GM12878 (cell line): ENCODE data around the gene THOC3. TPM values are rescaled to one million over a fixed set of nuclear protein-coding genes. Genes with fewer than 3 reads are reported as not detected.
"Not testable (repeated sequence)": the region's sequence is repeated elsewhere in the genome, so short reads cannot be mapped to it uniquely, and the experiment has no call there.

ENCODE experiments used
- ATAC-seq: fragments of 200-7000 bp; cut with Tn5 transposase; 3 replicates; pipeline ENCODE4 v1.9.1; 2020; ENCODE audit warnings: mild to moderate bottlenecking, moderate library complexity
- BruUV-seq: library from RNA; stranded (reverse); fragments of 400-500 nt; replicated peaks from 2 replicates; lab custom pipeline; 2021; lab: Mats Ljungman, UMichigan
- CTCF ChIA-PET: fragments of 300-600 bp; sonication (Branson Sonifier 250); formaldehyde crosslinking; extraction: SDS; loops from one replicate; lab custom pipeline; 2021; ENCODE audit warnings: inconsistent platforms; lab: Yijun Ruan, JAX
- POLR2A ChIA-PET: fragments of 350-600 bp; formaldehyde crosslinking; extraction: SDS; loops from one replicate; lab custom pipeline; 2021; ENCODE audit warnings: inconsistent platforms; lab: Charles Lee
- RAD21 ChIA-PET: fragments of 300-600 bp; sonication (Branson Sonifier 250); formaldehyde crosslinking; loops from one replicate; lab custom pipeline; 2023; ENCODE audit warnings: antibody characterized with exemption; ENCODE audit not compliant: unreplicated experiment; lab: Charles Lee
- SMC1A ChIA-PET: fragments of 300-600 bp; sonication (Branson Sonifier 250); formaldehyde crosslinking; loops from one replicate; lab custom pipeline; 2023; ENCODE audit not compliant: unreplicated experiment, uncharacterized antibody; lab: Charles Lee
- DNase-seq: peaks from one replicate; pipeline ENCODE4 v3.0.0-alpha.2; 2011; ENCODE audit warnings: low read depth, low spot score
- FAIRE-seq: peaks from 3 replicates; lab custom pipeline; 2011; peaks lifted over from hg19 to GRCh38; lab: Jason Lieb, UNC
- H2AFZ ChIP-seq: 2 replicates; pipeline ENCODE4 v1.6.0; 2011; ENCODE audit warnings: low read depth, low read length, control low read depth; ENCODE audit not compliant: control insufficient read depth
- H3K27ac ChIP-seq: 2 replicates; pipeline ENCODE4 v1.5.1; 2011; ENCODE audit warnings: control low read depth; ENCODE audit not compliant: control insufficient read depth, insufficient read depth
- H3K27me3 ChIP-seq, 2 experiments: replicated peaks in 1 of 2; 2 replicates each; pipeline versions ENCODE4 v1.6.0 to v1.6.1; 2011; ENCODE audit warnings: low read length in 1 of 2; ENCODE audit not compliant: control insufficient read depth in 2 of 2, insufficient read depth in 2 of 2
- H3K36me3 ChIP-seq, 2 experiments: 2 replicates each; pipeline ENCODE4 v1.5.1; 2011; ENCODE audit warnings: low read length in 1 of 2; ENCODE audit not compliant: control insufficient read depth in 2 of 2, insufficient read depth in 2 of 2
- H3K4me1 ChIP-seq: 2 replicates; pipeline ENCODE4 v1.6.1; 2011; ENCODE audit warnings: mild to moderate bottlenecking, low read length, moderate library complexity, mixed read lengths; ENCODE audit not compliant: control insufficient read depth, insufficient read depth
- H3K4me2 ChIP-seq: 2 replicates; pipeline ENCODE4 v1.6.0; 2011; ENCODE audit warnings: control low read depth; ENCODE audit not compliant: control insufficient read depth, insufficient read depth
- H3K4me3 ChIP-seq: fragments of 200-600 bp; sonication (generic); 2 replicates; pipeline ENCODE4 v1.5.1; 2016
- H3K79me2 ChIP-seq: 2 replicates; pipeline ENCODE4 v1.6.0; 2011; ENCODE audit warnings: low read length; ENCODE audit not compliant: control insufficient read depth, insufficient read depth
- H3K9ac ChIP-seq: 2 replicates; pipeline ENCODE4 v1.8.0; 2011; ENCODE audit warnings: low read length, control low read depth, mixed read lengths; ENCODE audit not compliant: control insufficient read depth, insufficient read depth
- H3K9me3 ChIP-seq: replicated peaks from 3 replicates; pipeline ENCODE4 v1.5.1; 2011; ENCODE audit warnings: mild to moderate bottlenecking, low read length; ENCODE audit not compliant: control insufficient read depth, insufficient read depth
- H4K20me1 ChIP-seq: 2 replicates; pipeline ENCODE4 v1.6.0; 2011; ENCODE audit not compliant: control insufficient read depth, insufficient read depth
- WGBS: methylation state at CpG from one replicate; pipeline ENCODE4 v1.1.6; 2016; ENCODE audit warnings: low lambda C conversion rate; ENCODE audit not compliant: insufficient replicate concordance, insufficient coverage; ENCODE audit errors: missing lambda C conversion rate; 5-methylcytosine and 5-hydroxymethylcytosine counted together
- in situ Hi-C: fragments of 300-500 bp; cut with MboI; formaldehyde crosslinking; loops from 9 replicates; pipeline ENCODE4 v1.14.3; 2018; ENCODE audit warnings: mixed read lengths
- intact Hi-C: fragments of 100-400 bp; cut with micrococcal nuclease; formaldehyde crosslinking; loops from one replicate; pipeline ENCODE4 v1.14.2; 2022; ENCODE audit not compliant: unreplicated experiment
- polyA plus RNA-seq, 11 experiments: library from polyadenylated mRNA; depleted of rRNA in 4 of 11; unstranded in 6 of 11; stranded (reverse) in 5 of 11; fragments of >200 nt; fragmentation: Nextera tagmentation in 4 of 11; fragmentation: Illumina TruSeq in 1 of 11; extraction: Ambion mirVana in 4 of 11; extraction: Trizol in 1 of 11; gene quantifications; 1 replicate in 1 of 11; 2 replicates in 10 of 11; pipeline versions ENCODE4 v1.2.1 to v1.2.3, GENCODE V29; 2011 to 2016; ENCODE audit warnings: inconsistent platforms in 2 of 11, missing spikeins in 2 of 11, low read depth in 1 of 11
- total RNA-seq, 4 experiments: library from RNA; depleted of rRNA in 3 of 4; stranded (reverse); fragments of >200 nt in 3 of 4; fragmentation: Illumina TruSeq in 1 of 4; extraction: Trizol in 1 of 4; gene quantifications; 2 replicates each; pipeline versions ENCODE4 v1.2.1 to v1.2.3, GENCODE V29; 2013 to 2021

THOC3 gene
- total and polyA plus RNA-seq, 10 of the 15 experiments (the other 5 are each of a cell fraction or from before 2014, with no cell fraction given), result 40.2 to 195 (median 83.5) TPM

- H3K27me3 ChIP-seq, FAIRE-seq, H3K9ac ChIP-seq, H3K36me3 ChIP-seq, CTCF ChIA-PET, intact Hi-C loops, RAD21 ChIA-PET, H3K79me2 ChIP-seq, H2AFZ ChIP-seq, H3K4me1 ChIP-seq, POLR2A ChIA-PET, DNase-seq, H3K4me2 ChIP-seq, H3K9me3 ChIP-seq, H3K27ac ChIP-seq, BruUV-seq, H3K4me3 ChIP-seq, H4K20me1 ChIP-seq, SMC1A ChIA-PET, ATAC-seq: not testable (repeated sequence)
- in situ Hi-C loops, result loop anchor here (10.0 kb wide), 1 partner anchor 229 kb away; no protein-coding TSS in a partner anchor
- WGBS, result 96% methylated on average over 4 of the region's 6 CpGs
Observed at GRCh38 chr5:175954107-175954506, 14.0 kb downstream of the THOC3 start.

- DNase-seq, H4K20me1 ChIP-seq, H3K27me3 ChIP-seq, intact Hi-C loops, ATAC-seq, H3K4me3 ChIP-seq, H3K9me3 ChIP-seq, H3K9ac ChIP-seq, BruUV-seq, H3K79me2 ChIP-seq, POLR2A ChIA-PET, H3K4me2 ChIP-seq, H3K4me1 ChIP-seq, H2AFZ ChIP-seq, SMC1A ChIA-PET, H3K27ac ChIP-seq, H3K36me3 ChIP-seq, CTCF ChIA-PET, FAIRE-seq, RAD21 ChIA-PET: not testable (repeated sequence)
- 92% methylated on average over 5 of the region's 8 CpGs for WGBS
- in situ Hi-C loops, result loop anchor here (10.0 kb wide), 1 partner anchor 228 kb away; no protein-coding TSS in a partner anchor
Observed at GRCh38 chr5:175952810-175953209, 15.3 kb downstream of the THOC3 start.

DNA sequence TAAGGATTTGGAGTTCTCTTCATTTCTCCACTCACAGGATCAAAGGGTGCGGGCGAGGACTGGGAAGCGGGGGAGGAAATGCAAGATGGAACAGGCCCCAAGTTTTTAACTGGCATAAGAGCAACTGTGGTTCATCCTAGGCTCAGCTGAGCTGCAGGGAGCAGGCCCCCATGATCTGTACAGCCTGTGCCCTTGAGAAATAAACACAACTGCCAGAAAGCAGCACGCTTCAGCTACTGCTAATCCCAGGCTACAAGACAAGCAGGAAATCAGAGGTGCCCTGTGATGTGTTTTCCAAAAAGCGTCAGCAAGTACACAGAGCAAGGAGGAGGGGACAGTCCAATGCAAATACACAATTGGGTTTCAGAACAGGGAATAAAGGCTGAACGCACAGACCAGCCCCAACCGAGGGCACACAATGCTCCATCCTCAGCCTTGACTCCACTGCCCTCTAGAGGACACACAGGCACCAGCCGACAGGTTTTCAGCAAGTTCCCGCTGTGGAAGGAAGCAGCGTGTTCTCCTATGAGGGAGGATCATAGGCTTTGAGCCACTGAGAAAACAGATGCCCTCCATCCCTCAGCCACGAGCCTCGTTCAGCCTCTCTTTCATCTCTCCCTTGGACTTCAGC, 16.7 kb downstream of the THOC3 start:
- in situ Hi-C loops, result loop anchor here (10.0 kb wide), 1 partner anchor 227 kb away; no protein-coding TSS in a partner anchor
- POLR2A ChIA-PET, BruUV-seq: not testable (repeated sequence)

GRCh38 chr5:175948329-175949108, 19.6 kb downstream of the THOC3 start:
- H3K4me1 ChIP-seq, H3K4me3 ChIP-seq, FAIRE-seq, H3K9ac ChIP-seq, H3K27me3 ChIP-seq, H4K20me1 ChIP-seq, H3K79me2 ChIP-seq, in situ Hi-C loops, BruUV-seq, RAD21 ChIA-PET, H3K9me3 ChIP-seq, CTCF ChIA-PET, SMC1A ChIA-PET, POLR2A ChIA-PET, DNase-seq, ATAC-seq, H2AFZ ChIP-seq, H3K4me2 ChIP-seq, intact Hi-C loops, H3K36me3 ChIP-seq, H3K27ac ChIP-seq: not testable (repeated sequence)
- WGBS, result 90% methylated on average over 5 of the region's 10 CpGs

More for the DNA sequence above, 16.7 kb downstream of the THOC3 start:
- CTCF ChIA-PET, H3K4me1 ChIP-seq, SMC1A ChIA-PET, DNase-seq, RAD21 ChIA-PET, H3K79me2 ChIP-seq, H3K9ac ChIP-seq, H3K36me3 ChIP-seq, H3K27me3 ChIP-seq, H3K4me2 ChIP-seq, H2AFZ ChIP-seq, H4K20me1 ChIP-seq, intact Hi-C loops, H3K9me3 ChIP-seq, H3K4me3 ChIP-seq, H3K27ac ChIP-seq: not testable (repeated sequence)
- 54% methylated on average over 6 of the region's 12 CpGs for WGBS
- peak; percentile 99 for ATAC-seq
- peak; percentile 78 for FAIRE-seq
